Measurements from ENCODE around the gene FGA.

DNA sequence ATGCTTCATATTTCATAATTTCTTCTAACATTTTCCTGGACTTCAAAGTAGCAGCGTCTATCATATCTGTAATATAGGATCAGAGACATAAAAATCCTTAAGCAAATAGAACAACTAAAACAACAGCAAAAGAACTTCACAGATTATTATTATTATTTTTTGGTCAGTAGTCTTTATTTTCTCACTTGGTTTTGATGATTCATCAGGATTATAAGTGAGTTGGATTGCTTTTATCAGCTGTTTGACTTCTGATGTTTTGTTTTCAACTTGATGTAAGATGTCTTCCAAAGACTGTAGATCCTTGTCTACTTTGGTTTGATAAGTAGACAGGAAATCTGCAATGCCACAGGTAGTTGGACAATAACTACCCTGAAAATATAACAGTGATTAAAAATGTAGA, 21.3 kb upstream of the FGA start:
- TF ChIP-seq, protein P1, sequence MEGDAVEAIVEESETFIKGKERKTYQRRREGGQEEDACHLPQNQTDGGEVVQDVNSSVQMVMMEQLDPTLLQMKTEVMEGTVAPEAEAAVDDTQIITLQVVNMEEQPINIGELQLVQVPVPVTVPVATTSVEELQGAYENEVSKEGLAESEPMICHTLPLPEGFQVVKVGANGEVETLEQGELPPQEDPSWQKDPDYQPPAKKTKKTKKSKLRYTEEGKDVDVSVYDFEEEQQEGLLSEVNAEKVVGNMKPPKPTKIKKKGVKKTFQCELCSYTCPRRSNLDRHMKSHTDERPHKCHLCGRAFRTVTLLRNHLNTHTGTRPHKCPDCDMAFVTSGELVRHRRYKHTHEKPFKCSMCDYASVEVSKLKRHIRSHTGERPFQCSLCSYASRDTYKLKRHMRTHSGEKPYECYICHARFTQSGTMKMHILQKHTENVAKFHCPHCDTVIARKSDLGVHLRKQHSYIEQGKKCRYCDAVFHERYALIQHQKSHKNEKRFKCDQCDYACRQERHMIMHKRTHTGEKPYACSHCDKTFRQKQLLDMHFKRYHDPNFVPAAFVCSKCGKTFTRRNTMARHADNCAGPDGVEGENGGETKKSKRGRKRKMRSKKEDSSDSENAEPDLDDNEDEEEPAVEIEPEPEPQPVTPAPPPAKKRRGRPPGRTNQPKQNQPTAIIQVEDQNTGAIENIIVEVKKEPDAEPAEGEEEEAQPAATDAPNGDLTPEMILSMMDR (IDR thresholded peaks at IDR 0.05; ENCODE audit: low read length), result no peak
- TF ChIP-seq EZH2 (optimal IDR thresholded peaks at IDR 0.05; ENCODE audit: low read depth, low read length), result no peak

Data from MM.1S (cell line).